ENCODE measurements around the gene CLASP2.

CLASP2 gene

DNA sequence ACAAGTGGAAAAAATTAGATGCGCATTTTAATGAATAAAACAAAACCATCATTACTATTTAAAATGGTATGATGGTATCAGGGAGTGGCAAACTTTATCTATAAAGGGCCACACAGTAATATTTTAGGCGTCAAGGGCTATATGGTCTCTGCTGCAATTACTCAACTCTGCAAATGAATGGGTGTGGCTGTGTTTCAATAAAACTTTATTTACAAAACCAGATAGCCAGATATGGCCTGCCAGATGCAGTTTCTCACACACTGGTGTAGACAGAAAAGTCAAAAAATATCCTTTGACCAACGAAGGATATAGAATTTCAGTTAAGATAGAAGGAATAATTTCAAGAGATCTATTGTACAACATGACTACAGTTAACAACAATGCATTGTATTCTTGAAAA lies 83.8 kb downstream of the CLASP2 start:
- DNase-seq (ENCODE audit: low read depth): no peak
- TF ChIP-seq, protein P1, sequence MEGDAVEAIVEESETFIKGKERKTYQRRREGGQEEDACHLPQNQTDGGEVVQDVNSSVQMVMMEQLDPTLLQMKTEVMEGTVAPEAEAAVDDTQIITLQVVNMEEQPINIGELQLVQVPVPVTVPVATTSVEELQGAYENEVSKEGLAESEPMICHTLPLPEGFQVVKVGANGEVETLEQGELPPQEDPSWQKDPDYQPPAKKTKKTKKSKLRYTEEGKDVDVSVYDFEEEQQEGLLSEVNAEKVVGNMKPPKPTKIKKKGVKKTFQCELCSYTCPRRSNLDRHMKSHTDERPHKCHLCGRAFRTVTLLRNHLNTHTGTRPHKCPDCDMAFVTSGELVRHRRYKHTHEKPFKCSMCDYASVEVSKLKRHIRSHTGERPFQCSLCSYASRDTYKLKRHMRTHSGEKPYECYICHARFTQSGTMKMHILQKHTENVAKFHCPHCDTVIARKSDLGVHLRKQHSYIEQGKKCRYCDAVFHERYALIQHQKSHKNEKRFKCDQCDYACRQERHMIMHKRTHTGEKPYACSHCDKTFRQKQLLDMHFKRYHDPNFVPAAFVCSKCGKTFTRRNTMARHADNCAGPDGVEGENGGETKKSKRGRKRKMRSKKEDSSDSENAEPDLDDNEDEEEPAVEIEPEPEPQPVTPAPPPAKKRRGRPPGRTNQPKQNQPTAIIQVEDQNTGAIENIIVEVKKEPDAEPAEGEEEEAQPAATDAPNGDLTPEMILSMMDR (conservative IDR thresholded peaks at IDR 0.05; ENCODE audit: control insufficient read depth, insufficient read depth, low read depth, low read length): no peak
- H3K4me3 ChIP-seq (ENCODE audit: control insufficient read depth, low read depth, low read length): no peak overlapping the region

DNA sequence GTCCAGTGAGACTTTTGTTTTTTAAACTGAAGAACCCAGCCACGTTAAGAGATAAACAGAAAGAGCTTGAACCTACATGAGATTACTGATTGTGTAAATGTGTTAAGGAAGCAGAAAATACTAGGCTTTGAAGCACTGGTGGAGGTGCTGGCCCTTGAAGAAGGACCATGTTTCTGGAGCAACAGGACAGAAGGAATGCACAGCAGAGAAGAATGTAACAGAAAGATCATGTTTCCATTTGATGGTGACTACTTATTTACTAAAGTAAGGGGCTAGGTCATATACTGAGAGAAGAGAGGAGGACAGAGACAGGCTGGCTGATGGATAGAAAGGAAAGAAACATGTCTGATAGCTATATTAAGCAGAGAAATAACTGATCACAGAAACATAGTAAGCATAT lies 88.8 kb downstream of the CLASP2 start:
- TF ChIP-seq, protein P1 (conservative IDR thresholded peaks at IDR 0.05; ENCODE audit: control insufficient read depth, insufficient read depth, low read depth, low read length): no peak
- no peak overlapping the region for H3K4me3 ChIP-seq (ENCODE audit: control insufficient read depth, low read depth, low read length)
- no peak for DNase-seq (ENCODE audit: low read depth)

DNA sequence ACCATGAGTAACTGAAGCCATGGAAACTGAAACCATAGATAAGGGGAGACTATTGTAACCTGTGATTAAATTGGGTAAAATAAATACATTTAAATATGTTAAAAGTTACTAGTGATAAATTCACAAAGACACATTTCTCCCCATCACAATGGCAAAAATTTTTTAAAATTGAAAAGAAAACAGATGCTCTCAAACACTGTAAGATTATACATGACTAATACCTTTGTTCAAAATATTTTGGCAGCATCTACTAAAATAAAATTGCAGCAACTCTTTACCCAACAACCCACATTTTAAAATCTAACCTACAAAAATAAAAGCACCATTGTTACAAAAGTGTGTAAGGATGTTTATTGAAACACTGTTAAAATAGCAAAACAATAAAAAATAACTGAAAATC lies 93.3 kb downstream of the CLASP2 start:
- DNase-seq (ENCODE audit: low read depth): no peak
- no peak overlapping the region for H3K4me3 ChIP-seq (ENCODE audit: control insufficient read depth, low read depth, low read length)

DNA sequence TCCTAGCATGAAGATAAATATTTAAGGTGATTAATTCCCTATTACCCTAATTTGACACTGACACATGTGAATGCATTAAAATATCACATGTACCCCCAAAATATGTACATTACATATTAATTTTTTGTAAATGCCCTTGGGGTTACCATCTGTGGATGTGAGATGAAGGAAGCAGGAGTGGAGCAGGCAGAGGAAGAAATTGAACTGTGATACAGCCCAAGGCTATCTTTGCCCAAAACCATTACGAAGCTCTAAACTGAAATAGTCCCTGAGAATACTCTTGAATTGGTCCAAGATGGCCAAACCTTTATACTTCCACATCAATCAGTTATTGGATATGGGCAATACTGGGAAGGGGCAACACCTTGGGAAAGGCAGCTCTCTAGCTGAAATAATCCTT lies 105.0 kb downstream of the CLASP2 start:
- no peak for DNase-seq (ENCODE audit: low read depth)
- TF ChIP-seq, protein P1 (conservative IDR thresholded peaks at IDR 0.05; ENCODE audit: control insufficient read depth, insufficient read depth, low read depth, low read length): no peak
- no peak overlapping the region for H3K4me3 ChIP-seq (ENCODE audit: control insufficient read depth, low read depth, low read length)

More for the DNA sequence above, 93.3 kb downstream of the CLASP2 start:
- TF ChIP-seq, protein P1 (conservative IDR thresholded peaks at IDR 0.05; ENCODE audit: control insufficient read depth, insufficient read depth, low read depth, low read length): no peak

DNA sequence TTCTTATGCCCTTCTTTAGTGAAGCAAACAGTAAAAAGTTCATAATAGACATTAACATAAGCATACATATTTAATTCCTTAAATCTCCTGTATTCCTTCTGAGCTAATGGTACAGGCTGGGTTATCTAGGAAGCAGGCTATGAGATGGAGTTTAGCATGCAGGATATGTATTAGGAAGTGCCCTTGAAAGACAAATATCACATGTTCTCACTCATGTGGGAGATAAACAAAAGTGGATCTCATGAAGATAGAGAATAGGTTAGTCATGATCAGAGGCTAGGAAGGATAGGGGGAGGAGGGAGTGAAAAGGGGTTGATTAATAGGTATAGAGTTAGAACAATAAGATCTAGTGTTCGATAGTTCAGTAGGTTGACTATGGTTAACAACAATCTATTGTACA lies 105.4 kb downstream of the CLASP2 start:
- TF ChIP-seq, protein P1 (conservative IDR thresholded peaks at IDR 0.05; ENCODE audit: control insufficient read depth, insufficient read depth, low read depth, low read length): no peak
- no peak overlapping the region for H3K4me3 ChIP-seq (ENCODE audit: control insufficient read depth, low read depth, low read length)
- DNase-seq (ENCODE audit: low read depth): no peak

DNA sequence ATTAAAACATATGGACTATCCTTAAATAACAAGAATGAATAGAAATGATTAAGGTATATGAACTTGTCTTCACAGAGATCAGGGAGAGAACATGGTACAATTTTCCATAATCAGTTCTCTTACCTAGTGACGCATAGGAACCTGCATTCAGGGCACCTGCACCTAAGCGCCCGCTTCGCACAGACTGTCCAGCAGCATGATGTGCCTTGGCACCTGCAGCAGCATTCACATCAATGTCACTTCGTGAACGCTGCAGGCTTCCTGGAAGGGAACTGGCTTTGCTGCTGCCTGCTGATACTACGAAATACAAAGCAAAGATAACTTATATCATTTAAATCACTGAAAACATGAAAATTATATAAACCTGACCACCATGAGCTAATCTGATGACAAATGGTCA lies 115.2 kb downstream of the CLASP2 start:
- TF ChIP-seq, protein P1 (conservative IDR thresholded peaks at IDR 0.05; ENCODE audit: control insufficient read depth, insufficient read depth, low read depth, low read length): no peak
- DNase-seq (ENCODE audit: low read depth): no peak
- H3K4me3 ChIP-seq (ENCODE audit: control insufficient read depth, low read depth, low read length): no peak overlapping the region

DNA sequence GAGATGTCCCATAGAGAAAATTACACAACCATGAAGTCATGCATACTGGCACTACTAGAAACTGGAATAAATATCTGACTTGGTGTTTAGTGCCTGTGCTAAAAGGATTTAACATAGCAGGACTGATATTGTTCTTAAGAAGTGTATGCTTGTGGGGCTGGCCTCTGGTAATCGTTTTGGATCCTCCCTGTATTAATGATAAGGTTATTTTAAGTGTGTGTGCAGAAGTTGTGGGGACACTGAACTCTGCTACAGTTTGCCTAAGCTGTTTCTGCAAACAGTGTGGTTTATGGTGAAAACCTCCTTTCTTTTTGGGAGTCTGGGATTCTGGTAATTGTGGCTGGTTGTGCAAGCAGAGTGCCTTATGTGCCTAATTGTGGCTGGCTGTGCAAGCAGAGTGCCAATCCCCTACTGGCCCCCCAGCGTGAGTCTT lies 120.8 kb downstream of the CLASP2 start:
- DNase-seq (ENCODE audit: low read depth): no peak
- TF ChIP-seq, protein P1 (conservative IDR thresholded peaks at IDR 0.05; ENCODE audit: control insufficient read depth, insufficient read depth, low read depth, low read length): no peak
- H3K4me3 ChIP-seq (ENCODE audit: control insufficient read depth, low read depth, low read length): no peak overlapping the region
